ENCODE data around the gene WBP4.

DNA sequence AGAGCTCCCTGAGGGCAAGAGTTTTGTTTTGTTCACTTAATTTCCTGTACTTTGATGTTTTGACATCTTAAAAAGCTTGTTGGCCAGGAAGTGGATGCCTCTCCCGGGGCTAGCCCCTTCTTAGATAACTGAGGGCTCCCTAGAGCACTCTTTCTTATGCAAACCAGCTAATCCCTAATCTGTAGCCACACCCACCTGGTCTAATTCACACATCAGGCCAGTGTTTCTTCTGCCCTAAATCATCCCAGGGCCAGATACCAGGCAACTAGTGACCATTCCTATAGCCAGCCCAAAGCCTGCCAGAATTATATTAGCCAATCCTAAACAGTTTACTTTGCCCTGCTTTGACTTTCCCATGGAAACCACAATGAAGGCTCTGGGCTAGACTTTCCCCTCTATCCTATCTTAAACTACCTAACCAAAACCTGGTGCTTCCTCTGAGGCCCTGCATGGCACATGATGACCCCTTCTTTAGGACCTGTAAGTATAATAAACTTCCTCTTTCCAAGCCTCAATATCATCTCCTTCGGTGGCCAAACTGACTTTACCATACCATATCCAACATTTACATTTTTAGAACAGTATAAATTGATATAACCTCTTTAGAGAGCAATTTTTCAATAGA lies 24.8 kb downstream of the WBP4 start:
- TF ChIP-seq CTCF (IDR thresholded peaks at IDR 0.05; ENCODE audit: borderline replicate concordance, extremely low read depth, low read length, poor library complexity, severe bottlenecking) = no peak
- no peak for TF ChIP-seq EZH2 (IDR thresholded peaks at IDR 0.05; ENCODE audit: borderline replicate concordance, low read depth, low read length, severe bottlenecking)

Data from DND-41 (cell line).